GM18907 (cell line): ENCODE measurements around the gene MAGI2.
"Not testable (repeated sequence)": the region's sequence is repeated elsewhere in the genome, so short reads cannot be mapped to it uniquely, and the experiment has no call there.

ENCODE experiments used
- ATAC-seq: cut with Tn5 transposase; IDR thresholded peaks from one replicate; pipeline ENCODE4 v1.9.1; 2021; ENCODE audit warnings: mild to moderate bottlenecking, moderate library complexity; ENCODE audit not compliant: unreplicated experiment

The MAGI2 gene

GRCh38 chr7:78279032-78279431 lies 1174.4 kb downstream of the MAGI2 start:
- ATAC-seq: no peak

GRCh38 chr7:78267141-78267540 lies 1186.3 kb downstream of the MAGI2 start:
- ATAC-seq: no peak

GRCh38 chr7:78265486-78265885 lies 1188.0 kb downstream of the MAGI2 start:
- ATAC-seq: no peak

- ATAC-seq: no peak
Observed at GRCh38 chr7:78265071-78265470, 1188.4 kb downstream of the MAGI2 start.

GRCh38 chr7:78264105-78264504 lies 1189.4 kb downstream of the MAGI2 start:
- ATAC-seq: no peak

- ATAC-seq: no peak
Observed at GRCh38 chr7:78261739-78262138, 1191.7 kb downstream of the MAGI2 start.

- no peak for ATAC-seq
Observed at GRCh38 chr7:78261302-78261701, 1192.2 kb downstream of the MAGI2 start.

- ATAC-seq: no peak
Observed at GRCh38 chr7:78260826-78261225, 1192.6 kb downstream of the MAGI2 start.

GRCh38 chr7:78254726-78255055 lies 1198.8 kb downstream of the MAGI2 start:
- ATAC-seq: no peak

GRCh38 chr7:78253850-78254725 lies 1199.4 kb downstream of the MAGI2 start:
- ATAC-seq: no peak

GRCh38 chr7:78248867-78249266 lies 1204.6 kb downstream of the MAGI2 start:
- no peak for ATAC-seq

- ATAC-seq: no peak
Observed at GRCh38 chr7:78247910-78248689, 1205.4 kb downstream of the MAGI2 start.

- ATAC-seq: not testable (repeated sequence)
Observed at GRCh38 chr7:78240179-78240578, 1213.3 kb downstream of the MAGI2 start.

- no peak for ATAC-seq
Observed at GRCh38 chr7:78234634-78235033, 1218.8 kb downstream of the MAGI2 start.

- no peak for ATAC-seq
Observed at GRCh38 chr7:78232806-78233205, 1220.7 kb downstream of the MAGI2 start.

- no peak for ATAC-seq
Observed at GRCh38 chr7:78226059-78226719, 1227.3 kb downstream of the MAGI2 start.

GRCh38 chr7:78225534-78225933 lies 1227.9 kb downstream of the MAGI2 start:
- no peak for ATAC-seq

GRCh38 chr7:78224923-78225322 lies 1228.5 kb downstream of the MAGI2 start:
- no peak for ATAC-seq

GRCh38 chr7:78223598-78223997 lies 1229.9 kb downstream of the MAGI2 start:
- ATAC-seq: no peak

GRCh38 chr7:78222001-78222751 lies 1231.3 kb downstream of the MAGI2 start:
- ATAC-seq: no peak

- ATAC-seq: no peak
Observed at GRCh38 chr7:78220754-78221153, 1232.7 kb downstream of the MAGI2 start.
